Measurements from ENCODE around the gene DCLK2.

DNA sequence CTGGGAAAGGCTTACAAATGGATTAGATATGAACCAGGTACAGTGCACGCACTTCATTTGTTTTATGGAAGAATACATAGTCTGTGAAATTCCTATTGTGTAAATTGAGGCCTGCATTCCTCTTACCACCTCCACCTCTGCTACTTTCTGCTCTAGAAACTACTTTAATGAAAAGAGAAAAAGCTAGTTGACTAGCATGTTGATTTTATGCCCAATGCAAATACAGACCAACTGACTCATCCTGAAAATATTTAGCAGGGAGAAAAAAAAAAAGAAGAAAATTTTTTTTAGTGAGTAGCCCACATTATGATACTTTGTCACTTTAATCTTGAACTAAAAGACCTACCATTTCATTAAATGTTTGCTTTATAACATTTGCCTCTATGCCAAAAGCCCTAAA is 41.2 kb downstream of the DCLK2 start:
- TF ChIP-seq, protein P1, sequence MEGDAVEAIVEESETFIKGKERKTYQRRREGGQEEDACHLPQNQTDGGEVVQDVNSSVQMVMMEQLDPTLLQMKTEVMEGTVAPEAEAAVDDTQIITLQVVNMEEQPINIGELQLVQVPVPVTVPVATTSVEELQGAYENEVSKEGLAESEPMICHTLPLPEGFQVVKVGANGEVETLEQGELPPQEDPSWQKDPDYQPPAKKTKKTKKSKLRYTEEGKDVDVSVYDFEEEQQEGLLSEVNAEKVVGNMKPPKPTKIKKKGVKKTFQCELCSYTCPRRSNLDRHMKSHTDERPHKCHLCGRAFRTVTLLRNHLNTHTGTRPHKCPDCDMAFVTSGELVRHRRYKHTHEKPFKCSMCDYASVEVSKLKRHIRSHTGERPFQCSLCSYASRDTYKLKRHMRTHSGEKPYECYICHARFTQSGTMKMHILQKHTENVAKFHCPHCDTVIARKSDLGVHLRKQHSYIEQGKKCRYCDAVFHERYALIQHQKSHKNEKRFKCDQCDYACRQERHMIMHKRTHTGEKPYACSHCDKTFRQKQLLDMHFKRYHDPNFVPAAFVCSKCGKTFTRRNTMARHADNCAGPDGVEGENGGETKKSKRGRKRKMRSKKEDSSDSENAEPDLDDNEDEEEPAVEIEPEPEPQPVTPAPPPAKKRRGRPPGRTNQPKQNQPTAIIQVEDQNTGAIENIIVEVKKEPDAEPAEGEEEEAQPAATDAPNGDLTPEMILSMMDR (IDR thresholded peaks at IDR 0.05) = no peak
- no peak for TF ChIP-seq POLR2A (IDR thresholded peaks at IDR 0.05)
- no peak for TF ChIP-seq EP300 (IDR thresholded peaks at IDR 0.05)

All from ovary (tissue), 3 donors.